ENCODE data around the gene BUD31. TPM values are rescaled to one million over a fixed set of nuclear protein-coding genes. Genes with fewer than 3 reads are reported as not detected.

Gene BUD31
- total and polyA plus RNA-seq, 9 of the 15 experiments (the other 6 are each of a cell fraction or from before 2014, with no cell fraction given) = 105 to 342 (median 247) TPM

GRCh38 chr7:99429756-99430155, 21.0 kb downstream of the BUD31 start:
- Histone ChIP-seq H3K9ac (ENCODE audit: insufficient read depth in 1 of 2, low read depth in 2 of 2, low read length in 2 of 2) (peak overlapping the region in 1 of 2 experiments; percentile 17; a peak in 1 of 4 replicates), H3K36me3 (ENCODE audit: control insufficient read depth, insufficient read depth, low read length) (peaks cover 72% of the 10 kb centered on the region; the same call in 2 of the 3 replicates), H3K4me2 (ENCODE audit: insufficient read depth, low read length) (no peak overlapping the region), H4K20me1 (replicated peaks; ENCODE audit: control insufficient read depth, insufficient read depth, low read length) (no peaks in the 10 kb centered on the region), H3K79me2 (ENCODE audit: control insufficient read depth, insufficient read depth, low read length) (no peaks in the 10 kb centered on the region), H3K9me3 (replicated peaks; ENCODE audit: control insufficient read depth, insufficient read depth, low read depth, low read length) (no peaks in the 10 kb centered on the region), H3K4me1 (replicated peaks in 1 of 2; ENCODE audit: control insufficient read depth in 2 of 2, insufficient read depth in 2 of 2, low read length in 2 of 2) (peaks cover 0 to 10% of the 10 kb centered on the region in 2 experiments; a peak in 1 of 5 replicates), H3K9me1 (ENCODE audit: control insufficient read depth, insufficient read depth, low read length) (no peaks in the 10 kb centered on the region), H3K4me3 (no peak overlapping the region), H2AFZ (ENCODE audit: low read depth, low read length) (no peak overlapping the region), H3K27ac (ENCODE audit: extremely low read depth, low read depth, low read length) (no peak overlapping the region), H3K27me3 (ENCODE audit: control insufficient read depth in 2 of 2, insufficient read depth in 2 of 2, low read length in 2 of 2) (no peaks in the 10 kb centered on the region)
- 93% methylated on average over 8 of the region's 8 CpGs for WGBS (ENCODE audit: insufficient coverage, low coverage, missing lambda C conversion rate)
- no TSS peak for BruUV-seq (replicated peaks)
- intact Hi-C loops (cut with micrococcal nuclease) (no loop called here), in situ Hi-C loops (cut with MboI) (no loop called here)
- DNase-seq (ENCODE audit: extremely low read depth in 1 of 4, low spot score in 3 of 4) = no peak
- no peak; the same call in 2 of the 3 replicates for ATAC-seq
- FAIRE-seq = no peak
- ChIA-PET CTCF (ENCODE audit: low intra/inter-chr PET ratio) (no interaction called here), POLR2A (interaction anchor here (0.9 to 1.8 kb wide), 3 partner anchors 9 to 27 kb away, joined by 3 to 12 read pairs (median 10); partner anchors contain the start of genes BUD31 and PDAP1)
- TF ChIP-seq, protein P1, sequence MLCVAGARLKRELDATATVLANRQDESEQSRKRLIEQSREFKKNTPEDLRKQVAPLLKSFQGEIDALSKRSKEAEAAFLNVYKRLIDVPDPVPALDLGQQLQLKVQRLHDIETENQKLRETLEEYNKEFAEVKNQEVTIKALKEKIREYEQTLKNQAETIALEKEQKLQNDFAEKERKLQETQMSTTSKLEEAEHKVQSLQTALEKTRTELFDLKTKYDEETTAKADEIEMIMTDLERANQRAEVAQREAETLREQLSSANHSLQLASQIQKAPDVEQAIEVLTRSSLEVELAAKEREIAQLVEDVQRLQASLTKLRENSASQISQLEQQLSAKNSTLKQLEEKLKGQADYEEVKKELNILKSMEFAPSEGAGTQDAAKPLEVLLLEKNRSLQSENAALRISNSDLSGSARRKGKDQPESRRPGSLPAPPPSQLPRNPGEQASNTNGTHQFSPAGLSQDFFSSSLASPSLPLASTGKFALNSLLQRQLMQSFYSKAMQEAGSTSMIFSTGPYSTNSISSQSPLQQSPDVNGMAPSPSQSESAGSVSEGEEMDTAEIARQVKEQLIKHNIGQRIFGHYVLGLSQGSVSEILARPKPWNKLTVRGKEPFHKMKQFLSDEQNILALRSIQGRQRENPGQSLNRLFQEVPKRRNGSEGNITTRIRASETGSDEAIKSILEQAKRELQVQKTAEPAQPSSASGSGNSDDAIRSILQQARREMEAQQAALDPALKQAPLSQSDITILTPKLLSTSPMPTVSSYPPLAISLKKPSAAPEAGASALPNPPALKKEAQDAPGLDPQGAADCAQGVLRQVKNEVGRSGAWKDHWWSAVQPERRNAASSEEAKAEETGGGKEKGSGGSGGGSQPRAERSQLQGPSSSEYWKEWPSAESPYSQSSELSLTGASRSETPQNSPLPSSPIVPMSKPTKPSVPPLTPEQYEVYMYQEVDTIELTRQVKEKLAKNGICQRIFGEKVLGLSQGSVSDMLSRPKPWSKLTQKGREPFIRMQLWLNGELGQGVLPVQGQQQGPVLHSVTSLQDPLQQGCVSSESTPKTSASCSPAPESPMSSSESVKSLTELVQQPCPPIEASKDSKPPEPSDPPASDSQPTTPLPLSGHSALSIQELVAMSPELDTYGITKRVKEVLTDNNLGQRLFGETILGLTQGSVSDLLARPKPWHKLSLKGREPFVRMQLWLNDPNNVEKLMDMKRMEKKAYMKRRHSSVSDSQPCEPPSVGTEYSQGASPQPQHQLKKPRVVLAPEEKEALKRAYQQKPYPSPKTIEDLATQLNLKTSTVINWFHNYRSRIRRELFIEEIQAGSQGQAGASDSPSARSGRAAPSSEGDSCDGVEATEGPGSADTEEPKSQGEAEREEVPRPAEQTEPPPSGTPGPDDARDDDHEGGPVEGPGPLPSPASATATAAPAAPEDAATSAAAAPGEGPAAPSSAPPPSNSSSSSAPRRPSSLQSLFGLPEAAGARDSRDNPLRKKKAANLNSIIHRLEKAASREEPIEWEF (CRISPR knock-in tag; IDR thresholded peaks at IDR 0.05) = no peak
- TF ChIP-seq SIX5 (IDR thresholded peaks at IDR 0.05; ENCODE audit: borderline replicate concordance in 1 of 2, insufficient read depth in 1 of 2, low read depth in 1 of 2, low read length in 2 of 2) (no peak), SREBF1 (IDR thresholded peaks at IDR 0.05; ENCODE audit: borderline replicate concordance, low read depth, low read length) (no peak), MLX (CRISPR knock-in tag; conservative IDR thresholded peaks at IDR 0.05) (no peak), ZNF407 (IDR thresholded peaks at IDR 0.05; ENCODE audit: low read depth) (no peak)
- TF ChIP-seq, protein P2, sequence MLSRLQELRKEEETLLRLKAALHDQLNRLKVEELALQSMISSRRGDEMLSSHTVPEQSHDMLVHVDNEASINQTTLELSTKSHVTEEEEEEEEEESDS (CRISPR knock-in tag; IDR thresholded peaks at IDR 0.05) = no peak
